GM23338 (cell line): Measurements from ENCODE around the gene AAGAB. TPM values are rescaled to one million over a fixed set of nuclear protein-coding genes. Genes with fewer than 3 reads are reported as not detected.

Experiments
- ATAC-seq: fragments of 200-7000 bp; cut with Tn5 transposase; 3 replicates; pipeline ENCODE4 v1.9.1; 2020
- DNase-seq: peaks from one replicate; pipeline ENCODE4 v3.0.0-alpha.2; 2015; ENCODE audit warnings: low spot score
- H2AFZ ChIP-seq: fragments of 200-600 bp; sonication (generic); 2 replicates; pipeline ENCODE4 v1.8.0; 2016; ENCODE audit warnings: antibody characterized with exemption, mild to moderate bottlenecking, moderate library complexity
- H3F3A ChIP-seq: fragments of 200-600 bp; sonication (generic); replicated peaks from 2 replicates; pipeline ENCODE4 v1.8.0; 2017; ENCODE audit warnings: antibody characterized with exemption, mixed run types, low read depth
- H3K27ac ChIP-seq: fragments of 200-600 bp; sonication (generic); 2 replicates; pipeline ENCODE4 v1.6.1; 2016; ENCODE audit warnings: low read depth
- H3K27me3 ChIP-seq: fragments of 200-600 bp; sonication (generic); 2 replicates; pipeline ENCODE4 v1.8.0; 2016; ENCODE audit warnings: mild to moderate bottlenecking, mixed run types, moderate library complexity; ENCODE audit not compliant: insufficient read depth
- H3K36me3 ChIP-seq: fragments of 200-600 bp; sonication (generic); 2 replicates; pipeline ENCODE4 v1.8.0; 2016; ENCODE audit warnings: mild to moderate bottlenecking; ENCODE audit not compliant: insufficient read depth
- H3K4me1 ChIP-seq: fragments of 200-600 bp; sonication (generic); 2 replicates; pipeline ENCODE4 v1.8.0; 2016; ENCODE audit warnings: mild to moderate bottlenecking, moderate library complexity; ENCODE audit not compliant: insufficient read depth
- H3K4me2 ChIP-seq: fragments of 200-600 bp; sonication (generic); 2 replicates; pipeline ENCODE4 v1.7.1; 2017; ENCODE audit warnings: mixed run types
- H3K4me3 ChIP-seq: fragments of 200-600 bp; sonication (generic); 2 replicates; pipeline ENCODE4 v1.6.1; 2016; ENCODE audit warnings: mixed run types
- H3K79me2 ChIP-seq: fragments of 200-600 bp; sonication (generic); replicated peaks from 2 replicates; pipeline ENCODE4 v1.8.0; 2017; ENCODE audit warnings: mild to moderate bottlenecking; ENCODE audit not compliant: insufficient read depth
- H3K9me2 ChIP-seq: fragments of 200-600 bp; sonication (generic); 2 replicates; pipeline ENCODE4 v1.8.0; 2017; ENCODE audit not compliant: insufficient read depth
- H4K20me1 ChIP-seq: fragments of 200-600 bp; sonication (generic); replicated peaks from 2 replicates; pipeline ENCODE4 v1.8.0; 2017; ENCODE audit warnings: mild to moderate bottlenecking; ENCODE audit not compliant: insufficient read depth
- H3K27ac Mint-ChIP-seq: 2 replicates; pipeline ENCODE4 v1.8.0; 2020; ENCODE audit warnings: inconsistent platforms, mild to moderate bottlenecking, moderate library complexity, mixed read lengths
- H3K27me3 Mint-ChIP-seq: 3 replicates; pipeline ENCODE4 v1.8.0; 2022; ENCODE audit warnings: low read depth, mild to moderate bottlenecking, moderate library complexity, mixed read lengths, inconsistent platforms; ENCODE audit not compliant: insufficient read depth, poor library complexity
- H3K36me3 Mint-ChIP-seq: 3 replicates; pipeline ENCODE4 v1.8.0; 2021; ENCODE audit warnings: low read depth, mild to moderate bottlenecking, inconsistent platforms, moderate library complexity, mixed read lengths
- H3K4me1 Mint-ChIP-seq: 3 replicates; pipeline ENCODE4 v1.8.0; 2020; ENCODE audit warnings: mild to moderate bottlenecking, inconsistent platforms, mixed read lengths
- H3K4me3 Mint-ChIP-seq: 3 replicates; pipeline ENCODE4 v1.8.0; 2021; ENCODE audit warnings: moderate library complexity, mild to moderate bottlenecking, inconsistent platforms, mixed read lengths
- H3K9me3 Mint-ChIP-seq: 3 replicates; pipeline ENCODE4 v1.8.0; 2020; ENCODE audit warnings: moderate library complexity, mild to moderate bottlenecking, inconsistent platforms, mixed read lengths
- CREB1 ChIP-seq: fragments of 250-450 bp; sonication (Bioruptor Pico); IDR thresholded peaks from 2 replicates; pipeline ENCODE4 v1.5.0; 2020; ENCODE audit warnings: low read depth, mild to moderate bottlenecking, moderate library complexity
- EZH2 ChIP-seq: fragments of 200-600 bp; sonication (generic); IDR thresholded peaks from one replicate; pipeline ENCODE4 v1.8.0; 2017; ENCODE audit warnings: antibody characterized with exemption, mild to moderate bottlenecking, low read depth; ENCODE audit not compliant: unreplicated experiment
- EZH2phosphoT487 ChIP-seq: fragments of 200-600 bp; sonication (generic); IDR thresholded peaks from one replicate; pipeline ENCODE4 v1.8.1; 2018; ENCODE audit warnings: antibody characterized with exemption; ENCODE audit not compliant: unreplicated experiment
- JUNB ChIP-seq: IDR thresholded peaks from one replicate; pipeline ENCODE4 v1.6.1; 2016; ENCODE audit warnings: antibody characterized with exemption; ENCODE audit not compliant: unreplicated experiment
- POLR2AphosphoS5 ChIP-seq: IDR thresholded peaks from 2 replicates; pipeline ENCODE4 v1.6.1; 2016; ENCODE audit warnings: antibody characterized with exemption, low read depth
- ZNF114 ChIP-seq: fragments of 250-450 bp; sonication (Bioruptor Pico); IDR thresholded peaks from 2 replicates; pipeline ENCODE4 v1.5.0; 2020; ENCODE audit warnings: mild to moderate bottlenecking, moderate library complexity
- ZNF331 ChIP-seq: fragments of 250-450 bp; sonication (Bioruptor Pico); IDR thresholded peaks from 2 replicates; pipeline ENCODE4 v1.5.0; 2020; ENCODE audit warnings: low read depth, mild to moderate bottlenecking, moderate library complexity
- polyA plus RNA-seq: library from polyadenylated mRNA; unstranded; fragments of >200 nt; fragmentation: Nextera tagmentation; extraction: Ambion mirVana; gene quantifications from 2 replicates; pipeline ENCODE4 v1.2.1, GENCODE V29; 2016
- total RNA-seq: library from RNA; depleted of rRNA; stranded (reverse); fragments of >200 nt; shearing (Covaris generic); gene quantifications from 2 replicates; pipeline ENCODE4 v1.2.3, GENCODE V29; 2014
- TF ChIP-seq, protein P1 (sequence below): IDR thresholded peaks from one replicate; pipeline ENCODE4 v1.6.1; 2018; ENCODE audit warnings: antibody characterized with exemption; ENCODE audit not compliant: unreplicated experiment
- TF ChIP-seq, protein P2 (sequence below), 2 experiments: fragments of 200-600 bp in 1 of 2; sonication (generic) in 1 of 2; conservative IDR thresholded peaks; 2 replicates each; pipeline versions ENCODE4 v1.5.1 to v1.6.1; 2016 to 2017; ENCODE audit warnings: antibody characterized with exemption in 2 of 2, low read depth in 2 of 2, mild to moderate bottlenecking in 2 of 2, moderate library complexity in 1 of 2
- TF ChIP-seq, protein P3 (sequence below): IDR thresholded peaks from 2 replicates; pipeline ENCODE4 v1.6.1; 2016; ENCODE audit warnings: antibody characterized with exemption

AAGAB gene
- total and polyA plus RNA-seq, 2 experiments from 2014 or later, result 20.8 to 42.8 TPM

DNA sequence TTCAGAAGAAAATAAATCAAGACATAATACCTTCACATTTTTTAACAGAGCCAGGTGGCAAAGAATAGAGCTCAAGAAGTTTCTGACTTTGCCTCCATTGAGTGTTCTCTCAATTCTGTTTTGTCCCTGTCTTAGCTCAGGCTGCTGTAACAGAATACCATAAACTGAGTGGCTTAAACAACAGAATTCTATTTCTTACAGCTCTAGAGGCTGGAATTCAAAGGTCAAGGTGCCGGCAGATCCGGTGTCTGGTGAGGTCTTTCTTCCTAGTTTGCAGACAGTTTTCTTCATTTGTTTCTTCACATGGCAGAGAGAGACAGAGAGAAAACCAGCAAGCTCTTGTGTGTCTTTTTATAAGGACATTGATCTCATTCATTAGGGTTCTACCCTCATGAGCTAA lies 25.8 kb upstream of the AAGAB start (continued):
- TF ChIP-seq, protein P1, sequence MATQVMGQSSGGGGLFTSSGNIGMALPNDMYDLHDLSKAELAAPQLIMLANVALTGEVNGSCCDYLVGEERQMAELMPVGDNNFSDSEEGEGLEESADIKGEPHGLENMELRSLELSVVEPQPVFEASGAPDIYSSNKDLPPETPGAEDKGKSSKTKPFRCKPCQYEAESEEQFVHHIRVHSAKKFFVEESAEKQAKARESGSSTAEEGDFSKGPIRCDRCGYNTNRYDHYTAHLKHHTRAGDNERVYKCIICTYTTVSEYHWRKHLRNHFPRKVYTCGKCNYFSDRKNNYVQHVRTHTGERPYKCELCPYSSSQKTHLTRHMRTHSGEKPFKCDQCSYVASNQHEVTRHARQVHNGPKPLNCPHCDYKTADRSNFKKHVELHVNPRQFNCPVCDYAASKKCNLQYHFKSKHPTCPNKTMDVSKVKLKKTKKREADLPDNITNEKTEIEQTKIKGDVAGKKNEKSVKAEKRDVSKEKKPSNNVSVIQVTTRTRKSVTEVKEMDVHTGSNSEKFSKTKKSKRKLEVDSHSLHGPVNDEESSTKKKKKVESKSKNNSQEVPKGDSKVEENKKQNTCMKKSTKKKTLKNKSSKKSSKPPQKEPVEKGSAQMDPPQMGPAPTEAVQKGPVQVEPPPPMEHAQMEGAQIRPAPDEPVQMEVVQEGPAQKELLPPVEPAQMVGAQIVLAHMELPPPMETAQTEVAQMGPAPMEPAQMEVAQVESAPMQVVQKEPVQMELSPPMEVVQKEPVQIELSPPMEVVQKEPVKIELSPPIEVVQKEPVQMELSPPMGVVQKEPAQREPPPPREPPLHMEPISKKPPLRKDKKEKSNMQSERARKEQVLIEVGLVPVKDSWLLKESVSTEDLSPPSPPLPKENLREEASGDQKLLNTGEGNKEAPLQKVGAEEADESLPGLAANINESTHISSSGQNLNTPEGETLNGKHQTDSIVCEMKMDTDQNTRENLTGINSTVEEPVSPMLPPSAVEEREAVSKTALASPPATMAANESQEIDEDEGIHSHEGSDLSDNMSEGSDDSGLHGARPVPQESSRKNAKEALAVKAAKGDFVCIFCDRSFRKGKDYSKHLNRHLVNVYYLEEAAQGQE, result no peak
- TF ChIP-seq POLR2AphosphoS5, result no peak
- no peak for TF ChIP-seq ZNF114
- no peak for TF ChIP-seq EZH2
- TF ChIP-seq, protein P2, sequence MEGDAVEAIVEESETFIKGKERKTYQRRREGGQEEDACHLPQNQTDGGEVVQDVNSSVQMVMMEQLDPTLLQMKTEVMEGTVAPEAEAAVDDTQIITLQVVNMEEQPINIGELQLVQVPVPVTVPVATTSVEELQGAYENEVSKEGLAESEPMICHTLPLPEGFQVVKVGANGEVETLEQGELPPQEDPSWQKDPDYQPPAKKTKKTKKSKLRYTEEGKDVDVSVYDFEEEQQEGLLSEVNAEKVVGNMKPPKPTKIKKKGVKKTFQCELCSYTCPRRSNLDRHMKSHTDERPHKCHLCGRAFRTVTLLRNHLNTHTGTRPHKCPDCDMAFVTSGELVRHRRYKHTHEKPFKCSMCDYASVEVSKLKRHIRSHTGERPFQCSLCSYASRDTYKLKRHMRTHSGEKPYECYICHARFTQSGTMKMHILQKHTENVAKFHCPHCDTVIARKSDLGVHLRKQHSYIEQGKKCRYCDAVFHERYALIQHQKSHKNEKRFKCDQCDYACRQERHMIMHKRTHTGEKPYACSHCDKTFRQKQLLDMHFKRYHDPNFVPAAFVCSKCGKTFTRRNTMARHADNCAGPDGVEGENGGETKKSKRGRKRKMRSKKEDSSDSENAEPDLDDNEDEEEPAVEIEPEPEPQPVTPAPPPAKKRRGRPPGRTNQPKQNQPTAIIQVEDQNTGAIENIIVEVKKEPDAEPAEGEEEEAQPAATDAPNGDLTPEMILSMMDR (conservative IDR thresholded peaks at IDR 0.05; ENCODE audit: low read depth in 2 of 2), result no peak
- TF ChIP-seq JUNB, result no peak
- no peak for TF ChIP-seq EZH2phosphoT487
- no peak for TF ChIP-seq ZNF331 (CRISPR knock-in tag)

DNA sequence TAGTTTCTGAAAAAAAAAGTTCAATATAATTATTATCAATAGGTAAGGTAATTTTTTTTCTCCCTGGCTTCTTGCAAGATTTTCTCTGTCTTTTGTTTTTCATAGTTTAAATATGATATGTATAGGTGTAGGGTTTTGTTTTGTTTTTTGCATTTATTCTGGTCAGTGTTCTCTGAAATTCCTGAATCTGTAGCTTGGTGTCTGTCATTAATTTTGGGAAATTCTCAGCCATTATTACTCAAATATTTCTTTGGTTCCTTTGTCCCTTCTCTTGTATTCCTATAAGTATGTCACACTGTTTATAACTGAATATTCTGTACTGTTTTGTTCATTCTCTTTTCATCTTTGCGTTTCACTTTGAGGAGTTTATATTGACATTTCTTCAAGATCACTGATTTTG lies 22.2 kb upstream of the AAGAB start:
- Mint-ChIP-seq H3K27me3 (no peaks in the 10 kb centered on the region), H3K9me3 (no peaks in the 10 kb centered on the region), H3K4me1 (peaks cover 11% of the 10 kb centered on the region)
- no peak for TF ChIP-seq JUNB
- TF ChIP-seq EZH2, result no peak
- no peak for TF ChIP-seq EZH2phosphoT487
- TF ChIP-seq CREB1 (CRISPR knock-in tag), result no peak
- TF ChIP-seq, protein P3, sequence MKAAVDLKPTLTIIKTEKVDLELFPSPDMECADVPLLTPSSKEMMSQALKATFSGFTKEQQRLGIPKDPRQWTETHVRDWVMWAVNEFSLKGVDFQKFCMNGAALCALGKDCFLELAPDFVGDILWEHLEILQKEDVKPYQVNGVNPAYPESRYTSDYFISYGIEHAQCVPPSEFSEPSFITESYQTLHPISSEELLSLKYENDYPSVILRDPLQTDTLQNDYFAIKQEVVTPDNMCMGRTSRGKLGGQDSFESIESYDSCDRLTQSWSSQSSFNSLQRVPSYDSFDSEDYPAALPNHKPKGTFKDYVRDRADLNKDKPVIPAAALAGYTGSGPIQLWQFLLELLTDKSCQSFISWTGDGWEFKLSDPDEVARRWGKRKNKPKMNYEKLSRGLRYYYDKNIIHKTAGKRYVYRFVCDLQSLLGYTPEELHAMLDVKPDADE, result no peak
- no peak for TF ChIP-seq ZNF114
- TF ChIP-seq, protein P2 (conservative IDR thresholded peaks at IDR 0.05; ENCODE audit: low read depth in 2 of 2), result no peak

More for the DNA sequence above, 22.2 kb upstream of the AAGAB start:
- Histone ChIP-seq H3K4me1 (peaks cover 27% of the 10 kb centered on the region), H2AFZ (no peak overlapping the region), H3K27me3 (no peaks in the 10 kb centered on the region), H4K20me1 (no peaks in the 10 kb centered on the region), H3F3A (no peaks in the 10 kb centered on the region), H3K36me3 (no peaks in the 10 kb centered on the region), H3K4me2 (no peak overlapping the region), H3K9me2 (no peaks in the 10 kb centered on the region), H3K79me2 (no peaks in the 10 kb centered on the region), H3K27ac (no peak overlapping the region), H3K4me3 (no peak overlapping the region)
- no peaks in the 10 kb centered on the region for H3K36me3 Mint-ChIP-seq
- H3K4me3 Mint-ChIP-seq, result no peak overlapping the region
- H3K27ac Mint-ChIP-seq, result no peak overlapping the region
- DNase-seq (no peak), ATAC-seq (no peak)
